ENCODE data around the gene SCYL1. TPM values are rescaled to one million over a fixed set of nuclear protein-coding genes. Genes with fewer than 3 reads are reported as not detected.
"Not testable (repeated sequence)": the region's sequence is repeated elsewhere in the genome, so short reads cannot be mapped to it uniquely, and the experiment has no call there.

Gene SCYL1
- total and polyA plus RNA-seq, 12 donors: 47.4 to 130 (median 56.7) TPM

GRCh38 chr11:65560555-65561418, 35.9 kb downstream of the SCYL1 start:
- intact Hi-C loops (cut with DNase I): no loop called here
- peak in 5 of 8 donors; percentile 2 to 15 (median 8) for ATAC-seq
- Histone ChIP-seq H3K36me3 (no peaks in the 10 kb centered on the region), H3K27me3 (peaks cover 0 to 9% (median 0%) of the 10 kb centered on the region in 7 donors), H3K4me1 (peaks cover 29 to 67% (median 46%) of the 10 kb centered on the region in 9 donors), H3K4me3 (no peak overlapping the region), H3K9me3 (no peaks in the 10 kb centered on the region), H3K27ac (peak overlapping the region in 9 of 10 donors; percentile 86 to 99 (median 97))
- no peak for TF ChIP-seq CTCF (IDR thresholded peaks at IDR 0.05)
- 23 to 28% methylated on average over 15 of the region's 15 CpGs for WGBS, 2 donors
- peak; percentile 58 to 61 for DNase-seq

GRCh38 chr11:65562020-65562419, 37.1 kb downstream of the SCYL1 start:
- ATAC-seq (no peak), DNase-seq (no peak)
- 83 to 89% methylated on average over 7 of the region's 7 CpGs for WGBS, 2 donors
- intact Hi-C loops (cut with DNase I): no loop called here
- TF ChIP-seq CTCF (IDR thresholded peaks at IDR 0.05): no peak
- peaks cover 20 to 66% (median 34%) of the 10 kb centered on the region in 9 donors for H3K4me1 ChIP-seq
- peaks cover 0 to 5% (median 0%) of the 10 kb centered on the region in 9 donors for H3K36me3 ChIP-seq
- no peaks in the 10 kb centered on the region for H3K9me3 ChIP-seq
- H3K27me3 ChIP-seq: peaks cover 0 to 9% (median 0%) of the 10 kb centered on the region in 7 donors
- H3K4me3 ChIP-seq: no peak overlapping the region
- no peak overlapping the region for H3K27ac ChIP-seq

GRCh38 chr11:65562788-65563187, 37.9 kb downstream of the SCYL1 start:
- Histone ChIP-seq H3K36me3 (peaks cover 0 to 8% (median 0%) of the 10 kb centered on the region in 9 donors), H3K9me3 (no peaks in the 10 kb centered on the region), H3K27me3 (peaks cover 0 to 6% (median 0%) of the 10 kb centered on the region in 7 donors), H3K27ac (no peak overlapping the region), H3K4me1 (peaks cover 15 to 63% (median 29%) of the 10 kb centered on the region in 9 donors), H3K4me3 (no peak overlapping the region)
- intact Hi-C loops (cut with DNase I): no loop called here
- TF ChIP-seq CTCF (IDR thresholded peaks at IDR 0.05): no peak
- ATAC-seq: no peak
- WGBS, 2 donors: 89 to 90% methylated on average over 8 of the region's 9 CpGs
- DNase-seq: no peak

GRCh38 chr11:65563601-65564000, 38.7 kb downstream of the SCYL1 start:
- TF ChIP-seq CTCF (IDR thresholded peaks at IDR 0.05): no peak
- Histone ChIP-seq H3K36me3 (peaks cover 0 to 12% (median 0%) of the 10 kb centered on the region in 9 donors), H3K27me3 (peaks cover 0 to 6% (median 0%) of the 10 kb centered on the region in 7 donors), H3K9me3 (no peaks in the 10 kb centered on the region), H3K27ac (peak overlapping the region in 1 of 10 donors; percentile 19), H3K4me1 (peaks cover 15 to 63% (median 35%) of the 10 kb centered on the region in 9 donors), H3K4me3 (no peak overlapping the region)
- WGBS, 2 donors: 96% methylated on average over 4 of the region's 4 CpGs
- ATAC-seq: no peak
- no peak for DNase-seq
- intact Hi-C loops (cut with DNase I): no loop called here

- peaks cover 0 to 16% (median 0%) of the 10 kb centered on the region in 9 donors for H3K36me3 ChIP-seq
- DNase-seq; H3K4me3 ChIP-seq; ATAC-seq; intact Hi-C loops (cut with DNase I); H3K27me3 ChIP-seq; H3K9me3 ChIP-seq: not testable (repeated sequence)
- 89 to 92% methylated on average over 12 of the region's 12 CpGs for WGBS, 2 donors
- H3K27ac ChIP-seq: peak overlapping the region in 1 of 10 donors; percentile 77
- H3K4me1 ChIP-seq: peaks cover 3 to 60% (median 31%) of the 10 kb centered on the region in 9 donors
Observed at GRCh38 chr11:65564879-65565559, 40.1 kb downstream of the SCYL1 start.

Data from heart right ventricle (tissue), 16 donors.